Loucy (cell line): Measurements from ENCODE around the gene CHKB.
A peak's percentile ranks its signal among the peaks of the same experiment; 100 is the strongest.

Experiments
- H2AFZ ChIP-seq: fragments of 200-600 bp; sonication (generic); 2 replicates; pipeline ENCODE4 v1.6.0; 2016; ENCODE audit warnings: antibody characterized with exemption, mild to moderate bottlenecking, low read length, moderate library complexity
- H3F3A ChIP-seq: fragments of 200-600 bp; 2 replicates; pipeline ENCODE4 v1.6.0; 2016; ENCODE audit warnings: antibody characterized with exemption, low read depth, mild to moderate bottlenecking
- H3K27me3 ChIP-seq: fragments of 200-600 bp; sonication (generic); 2 replicates; pipeline ENCODE4 v1.6.1; 2014; ENCODE audit warnings: low read length, mild to moderate bottlenecking; ENCODE audit not compliant: insufficient read depth, poor library complexity, severe bottlenecking
- H3K36me3 ChIP-seq: fragments of 200-600 bp; sonication (generic); 2 replicates; pipeline ENCODE4 v1.6.1; 2016; ENCODE audit warnings: low read length; ENCODE audit not compliant: insufficient read depth
- H3K4me1 ChIP-seq: fragments of 200-600 bp; sonication (generic); 2 replicates; pipeline ENCODE4 v1.5.1; 2014; ENCODE audit warnings: low read length, mild to moderate bottlenecking; ENCODE audit not compliant: insufficient read depth, poor library complexity, severe bottlenecking
- H3K4me2 ChIP-seq: fragments of 200-600 bp; sonication (generic); 2 replicates; pipeline ENCODE4 v1.6.0; 2014; ENCODE audit warnings: antibody characterized with exemption, low read length, low read depth, mild to moderate bottlenecking; ENCODE audit not compliant: poor library complexity, severe bottlenecking
- H3K4me3 ChIP-seq: fragments of 200-600 bp; sonication (generic); 2 replicates; pipeline ENCODE4 v1.5.1; 2014; ENCODE audit warnings: low read length, mild to moderate bottlenecking, mixed read lengths; ENCODE audit not compliant: poor library complexity, severe bottlenecking
- H3K79me2 ChIP-seq: fragments of 200-600 bp; sonication (generic); 2 replicates; pipeline ENCODE4 v1.6.1; 2014; ENCODE audit warnings: low read length; ENCODE audit not compliant: insufficient read depth
- H3K9ac ChIP-seq: fragments of 200-600 bp; sonication (generic); 2 replicates; pipeline ENCODE4 v1.6.0; 2014; ENCODE audit warnings: mild to moderate bottlenecking, low read depth, low read length, moderate library complexity; ENCODE audit not compliant: poor library complexity, severe bottlenecking
- H3K9me2 ChIP-seq: fragments of 200-600 bp; sonication (generic); replicated peaks from 2 replicates; pipeline ENCODE4 v1.6.1; 2016; ENCODE audit warnings: low read depth, low read length, mixed read lengths
- H3K9me3 ChIP-seq: fragments of 200-600 bp; sonication (generic); 2 replicates; pipeline ENCODE4 v1.6.1; 2014; ENCODE audit warnings: mild to moderate bottlenecking, antibody characterized with exemption, low read length, low read depth; ENCODE audit not compliant: insufficient read depth
- H4K20me1 ChIP-seq: fragments of 200-600 bp; sonication (generic); 2 replicates; pipeline ENCODE4 v1.6.0; 2014; ENCODE audit warnings: antibody characterized with exemption, low read length, mild to moderate bottlenecking; ENCODE audit not compliant: insufficient read depth, poor library complexity, severe bottlenecking
- EZH2phosphoT487 ChIP-seq: fragments of 200-600 bp; IDR thresholded peaks from 2 replicates; pipeline ENCODE4 v1.6.1; 2018; ENCODE audit warnings: antibody characterized with exemption, mild to moderate bottlenecking, moderate library complexity, borderline replicate concordance
- TF ChIP-seq, protein P1 (sequence below): fragments of 200-600 bp; sonication (generic); conservative IDR thresholded peaks from 2 replicates; pipeline ENCODE4 v1.5.1; 2014; ENCODE audit warnings: mild to moderate bottlenecking, antibody characterized with exemption, low read length

The CHKB gene

DNA sequence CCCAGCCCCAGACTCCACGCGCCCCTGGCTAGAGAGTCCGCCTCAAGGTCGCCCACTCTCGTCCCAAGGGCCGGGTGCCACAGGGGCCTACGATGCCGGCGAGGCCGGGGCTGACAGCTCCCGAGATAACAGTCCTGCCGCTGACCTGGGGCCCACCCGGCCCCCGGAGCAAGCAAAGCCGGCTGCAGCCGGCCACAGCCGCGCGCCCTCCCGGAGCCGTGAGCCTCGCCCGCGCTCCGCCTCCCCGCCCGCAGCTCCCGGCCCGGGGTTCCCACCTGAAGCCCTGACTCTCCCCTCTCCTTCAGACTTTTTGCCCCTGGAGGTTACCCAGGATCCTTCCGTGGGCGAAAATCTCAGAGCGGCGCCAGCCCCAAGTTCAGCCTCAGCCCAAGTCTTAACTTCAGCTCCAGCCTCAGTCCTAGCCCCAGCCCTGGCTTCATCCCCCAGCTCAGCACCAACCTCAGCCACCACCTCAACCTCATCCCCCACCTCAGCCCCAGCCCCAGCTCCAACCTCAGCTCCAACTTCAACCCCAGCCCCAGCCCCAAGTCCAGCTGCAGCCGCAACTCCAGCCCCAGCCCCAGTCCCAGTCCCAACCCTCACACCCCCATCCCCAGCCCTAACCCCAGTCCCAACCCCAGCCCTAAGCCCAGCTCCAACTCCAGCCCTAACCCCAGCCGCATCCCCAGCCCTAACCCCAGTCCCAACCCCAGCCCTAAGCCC, 35.2 kb downstream of the CHKB start:
- no peaks in the 10 kb centered on the region for H3K27me3 ChIP-seq

DNA sequence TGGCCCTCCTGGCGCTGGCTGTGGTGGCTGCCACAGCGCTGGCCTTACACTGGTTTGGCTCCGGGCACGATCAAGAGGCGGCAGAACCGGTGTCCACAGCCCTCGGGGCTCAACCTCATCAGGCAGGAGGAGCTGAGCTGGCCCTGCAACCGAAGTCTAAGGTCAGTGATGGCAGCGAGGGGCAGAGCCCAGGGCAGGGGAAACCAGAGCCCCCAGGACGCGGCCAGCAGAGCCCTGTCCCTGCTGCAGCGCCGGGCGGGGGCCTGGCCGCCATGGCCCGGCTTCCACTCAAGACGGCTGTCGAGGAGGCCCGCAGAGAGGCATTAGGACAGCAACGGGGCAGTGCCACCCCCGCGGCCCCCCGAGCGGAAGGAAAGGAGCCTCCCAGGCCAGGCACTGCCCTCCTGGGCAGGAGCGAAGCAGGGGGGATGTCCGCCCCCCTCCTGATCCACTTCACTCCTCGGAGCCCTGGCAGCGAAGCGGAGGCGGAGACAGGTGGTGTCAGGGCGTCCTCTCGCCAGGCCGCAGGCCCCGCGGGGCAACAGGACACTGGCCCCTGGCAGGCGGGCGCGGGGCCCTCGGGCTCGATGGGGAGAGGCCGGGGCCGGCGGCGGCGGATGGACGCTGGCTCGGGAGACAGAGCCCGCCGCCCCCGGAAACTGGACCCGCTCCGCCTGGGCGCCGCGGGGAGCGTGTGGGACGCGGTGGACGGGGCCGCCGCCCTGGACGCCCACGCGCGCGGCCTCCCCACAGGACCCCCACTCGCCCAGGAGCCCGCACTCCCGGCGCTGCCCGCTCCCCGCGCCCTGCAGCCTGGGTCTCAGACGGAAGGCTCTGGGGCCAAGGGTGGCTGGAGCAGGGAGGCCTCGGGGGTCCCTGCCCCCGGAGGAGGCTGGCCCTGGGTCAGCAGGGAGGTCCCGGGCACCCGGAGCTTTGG, 36.1 kb downstream of the CHKB start:
- Histone ChIP-seq H3K4me3 (no peak overlapping the region), H3F3A (no peaks in the 10 kb centered on the region), H3K36me3 (no peaks in the 10 kb centered on the region), H3K4me2 (peak overlapping the region; percentile 75), H3K9me3 (no peaks in the 10 kb centered on the region), H3K79me2 (peaks cover 6% of the 10 kb centered on the region; the same call in 1 of the 2 replicates), H3K9me2 (no peaks in the 10 kb centered on the region), H3K9ac (peak overlapping the region; percentile 46), H3K27me3 (no peaks in the 10 kb centered on the region), H4K20me1 (no peaks in the 10 kb centered on the region), H3K4me1 (peaks cover 31% of the 10 kb centered on the region), H2AFZ (no peak overlapping the region)
- TF ChIP-seq, protein P1, sequence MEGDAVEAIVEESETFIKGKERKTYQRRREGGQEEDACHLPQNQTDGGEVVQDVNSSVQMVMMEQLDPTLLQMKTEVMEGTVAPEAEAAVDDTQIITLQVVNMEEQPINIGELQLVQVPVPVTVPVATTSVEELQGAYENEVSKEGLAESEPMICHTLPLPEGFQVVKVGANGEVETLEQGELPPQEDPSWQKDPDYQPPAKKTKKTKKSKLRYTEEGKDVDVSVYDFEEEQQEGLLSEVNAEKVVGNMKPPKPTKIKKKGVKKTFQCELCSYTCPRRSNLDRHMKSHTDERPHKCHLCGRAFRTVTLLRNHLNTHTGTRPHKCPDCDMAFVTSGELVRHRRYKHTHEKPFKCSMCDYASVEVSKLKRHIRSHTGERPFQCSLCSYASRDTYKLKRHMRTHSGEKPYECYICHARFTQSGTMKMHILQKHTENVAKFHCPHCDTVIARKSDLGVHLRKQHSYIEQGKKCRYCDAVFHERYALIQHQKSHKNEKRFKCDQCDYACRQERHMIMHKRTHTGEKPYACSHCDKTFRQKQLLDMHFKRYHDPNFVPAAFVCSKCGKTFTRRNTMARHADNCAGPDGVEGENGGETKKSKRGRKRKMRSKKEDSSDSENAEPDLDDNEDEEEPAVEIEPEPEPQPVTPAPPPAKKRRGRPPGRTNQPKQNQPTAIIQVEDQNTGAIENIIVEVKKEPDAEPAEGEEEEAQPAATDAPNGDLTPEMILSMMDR, result no peak
- no peak for TF ChIP-seq EZH2phosphoT487

More for the DNA sequence above, 35.2 kb downstream of the CHKB start:
- H4K20me1 ChIP-seq, result no peaks in the 10 kb centered on the region
- H3K4me3 ChIP-seq, result no peak overlapping the region
- no peak for TF ChIP-seq EZH2phosphoT487
- TF ChIP-seq, protein P1, result no peak
- no peak overlapping the region for H3K4me2 ChIP-seq
- H2AFZ ChIP-seq, result no peak overlapping the region
- H3K9me2 ChIP-seq, result no peaks in the 10 kb centered on the region
- H3F3A ChIP-seq, result no peaks in the 10 kb centered on the region
- H3K9ac ChIP-seq, result no peak overlapping the region
- peaks cover 6% of the 10 kb centered on the region; the same call in 1 of the 2 replicates for H3K79me2 ChIP-seq
- no peaks in the 10 kb centered on the region for H3K36me3 ChIP-seq
- H3K9me3 ChIP-seq, result no peaks in the 10 kb centered on the region
- H3K4me1 ChIP-seq, result peaks cover 31% of the 10 kb centered on the region

DNA sequence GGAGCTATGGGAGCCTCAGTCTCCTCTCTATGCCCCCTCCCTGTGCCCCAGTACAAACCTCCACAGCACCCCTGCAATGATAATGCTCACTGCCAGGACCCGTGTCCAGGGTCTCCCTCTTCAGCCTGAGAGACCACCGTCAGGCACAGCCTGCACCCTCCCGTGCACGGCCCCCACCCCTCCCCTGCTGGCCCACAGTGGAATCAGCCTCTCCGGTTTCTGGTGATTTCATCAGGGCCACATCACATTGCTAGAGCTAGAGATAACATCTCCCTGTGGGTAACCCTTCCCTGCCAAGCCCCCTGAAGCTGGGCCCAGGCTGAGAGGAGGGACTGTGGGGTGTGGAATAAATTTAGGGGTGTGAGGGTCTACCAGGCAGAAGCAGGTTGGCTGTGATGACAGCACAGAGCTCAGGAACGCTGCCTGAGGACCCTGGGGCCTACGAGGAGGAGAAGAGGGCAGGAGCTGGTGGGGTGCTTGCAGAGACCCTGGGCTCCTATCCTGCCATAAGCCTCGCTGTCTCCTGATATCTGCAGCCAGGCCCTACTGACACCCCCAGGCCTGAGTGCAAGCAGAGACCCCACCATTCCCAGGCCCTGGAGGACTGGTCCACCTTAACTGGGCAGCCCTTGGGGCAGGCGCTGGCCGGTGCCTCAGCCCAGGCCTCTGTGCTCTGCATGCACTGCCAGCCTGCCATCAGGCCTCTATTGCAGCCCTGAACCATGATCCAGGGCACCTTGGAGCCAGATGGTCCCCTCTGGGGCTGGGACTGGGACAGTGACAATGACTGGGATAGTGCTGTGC, 36.9 kb downstream of the CHKB start, which contains the start of gene KLHDC7B:
KLHDC7B (plus strand) TSS at position 378 of the 804 bp plus-strand sequence; CDS start at position 723, 345 bp downstream.
- Histone ChIP-seq H3K79me2 (peaks cover 6% of the 10 kb centered on the region; the same call in 1 of the 2 replicates), H2AFZ (no peak within 1 kb of the TSS), H3K9ac (peak within 1 kb of the TSS; percentile 46), H3K27me3 (no peaks in the 10 kb centered on the region), H3F3A (no peaks in the 10 kb centered on the region), H3K9me2 (no peaks in the 10 kb centered on the region), H3K4me1 (peaks cover 31% of the 10 kb centered on the region), H3K9me3 (no peaks in the 10 kb centered on the region), H3K36me3 (no peaks in the 10 kb centered on the region), H4K20me1 (no peaks in the 10 kb centered on the region), H3K4me3 (peak within 1 kb of the TSS; percentile 49), H3K4me2 (peak within 1 kb of the TSS; percentile 75)
- TF ChIP-seq EZH2phosphoT487, result no peak
- TF ChIP-seq, protein P1, result peak; percentile 47
